Measurements from ENCODE around the gene IL26. TPM values are rescaled to one million over a fixed set of nuclear protein-coding genes. Genes with fewer than 3 reads are reported as not detected.

The IL26 gene
- total RNA-seq, 1 donor from 2014 or later = not detected

DNA sequence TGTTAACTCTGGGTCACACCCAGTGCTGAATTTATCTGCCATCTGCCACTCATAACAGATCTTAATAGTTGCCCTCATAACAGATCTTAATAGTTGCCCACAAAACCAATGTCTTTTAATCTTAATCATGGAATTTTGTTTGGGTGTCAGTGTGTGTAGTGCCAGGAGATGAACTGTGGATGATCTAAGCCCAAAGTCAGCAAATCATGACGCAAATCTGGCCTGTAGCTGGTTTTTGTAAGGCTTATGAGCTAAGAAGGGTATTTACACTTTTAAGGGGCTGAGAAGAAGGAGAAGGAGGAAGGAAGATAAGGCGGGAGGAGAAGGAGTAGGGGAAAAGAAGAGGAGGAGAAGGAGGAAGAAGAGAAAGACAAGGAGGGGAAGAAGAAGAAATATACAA, 10.0 kb upstream of the IL26 start:
- FAIRE-seq (no peak), DNase-seq (ENCODE audit: low read depth) (no peak)
- Histone ChIP-seq H4K20me1 (ENCODE audit: insufficient read depth, low read length) (no peaks in the 10 kb centered on the region), H3K27ac (ENCODE audit: low read depth, low read length) (no peak overlapping the region), H3K9me3 (ENCODE audit: insufficient read depth, low read depth, low read length) (no peaks in the 10 kb centered on the region), H3K4me1 (ENCODE audit: insufficient read depth, low read length) (peaks cover 26% of the 10 kb centered on the region), H3K27me3 (ENCODE audit: insufficient read depth, low read length) (no peaks in the 10 kb centered on the region), H3K79me2 (ENCODE audit: insufficient read depth, low read length) (no peaks in the 10 kb centered on the region), H3K9ac (ENCODE audit: low read length) (no peak overlapping the region), H3K4me2 (ENCODE audit: low read length) (no peak overlapping the region), H2AFZ (ENCODE audit: low read depth, low read length) (no peak overlapping the region), H3K36me3 (ENCODE audit: insufficient read depth, low read length) (no peaks in the 10 kb centered on the region), H3K4me3 (ENCODE audit: insufficient read depth, low read depth, low read length) (no peak overlapping the region)
- Mint-ChIP-seq H3K27me3 (ENCODE audit: low read depth, unreplicated experiment) (peaks cover 4% of the 10 kb centered on the region), H3K4me3 (ENCODE audit: unreplicated experiment) (no peak overlapping the region), H3K36me3 (ENCODE audit: low read depth, unreplicated experiment) (no peaks in the 10 kb centered on the region), H3K27ac (ENCODE audit: unreplicated experiment) (no peak overlapping the region), H3K9me3 (ENCODE audit: unreplicated experiment) (peaks cover 3% of the 10 kb centered on the region), H3K4me1 (ENCODE audit: low read depth, unreplicated experiment) (peaks cover 23% of the 10 kb centered on the region)
- TF ChIP-seq EZH2 (IDR thresholded peaks at IDR 0.05; ENCODE audit: insufficient read depth, low read length) (no peak), CTCF (IDR thresholded peaks at IDR 0.05; ENCODE audit: insufficient read depth, low read depth, low read length) (no peak)

DNA sequence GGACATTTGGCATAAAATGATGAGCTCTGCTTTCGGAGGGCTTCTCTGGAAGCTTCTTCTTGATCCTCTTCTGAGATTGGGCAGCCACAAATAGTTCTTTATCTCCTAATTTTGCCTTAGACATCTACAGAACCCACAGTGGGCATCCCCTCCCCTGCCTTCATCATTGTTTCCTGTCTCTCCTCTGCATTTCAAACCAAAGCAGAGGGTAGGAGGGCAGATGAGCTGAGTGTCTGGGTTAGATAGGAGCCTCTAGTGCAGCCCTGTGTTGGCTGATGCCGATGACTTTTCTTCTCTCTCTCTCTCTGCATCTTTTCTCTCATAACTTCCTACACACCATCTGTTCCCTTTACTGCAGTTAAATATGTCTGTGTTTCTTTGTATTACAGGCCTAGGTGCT, 8.5 kb upstream of the IL26 start:
- Histone ChIP-seq H3K4me1 (ENCODE audit: insufficient read depth, low read length) (peaks cover 11% of the 10 kb centered on the region), H4K20me1 (ENCODE audit: insufficient read depth, low read length) (no peaks in the 10 kb centered on the region), H3K79me2 (ENCODE audit: insufficient read depth, low read length) (no peaks in the 10 kb centered on the region), H3K36me3 (ENCODE audit: insufficient read depth, low read length) (no peaks in the 10 kb centered on the region), H3K27ac (ENCODE audit: low read depth, low read length) (no peak overlapping the region), H3K9me3 (ENCODE audit: insufficient read depth, low read depth, low read length) (no peaks in the 10 kb centered on the region), H2AFZ (ENCODE audit: low read depth, low read length) (no peak overlapping the region), H3K4me2 (ENCODE audit: low read length) (no peak overlapping the region), H3K9ac (ENCODE audit: low read length) (no peak overlapping the region), H3K4me3 (ENCODE audit: insufficient read depth, low read depth, low read length) (no peak overlapping the region), H3K27me3 (ENCODE audit: insufficient read depth, low read length) (no peaks in the 10 kb centered on the region)
- peaks cover 3% of the 10 kb centered on the region for H3K9me3 Mint-ChIP-seq (ENCODE audit: unreplicated experiment)
- H3K27me3 Mint-ChIP-seq (ENCODE audit: low read depth, unreplicated experiment) = peaks cover 4% of the 10 kb centered on the region
- DNase-seq (ENCODE audit: low read depth) = no peak
- TF ChIP-seq EZH2 (IDR thresholded peaks at IDR 0.05; ENCODE audit: insufficient read depth, low read length) (no peak), CTCF (IDR thresholded peaks at IDR 0.05; ENCODE audit: insufficient read depth, low read depth, low read length) (no peak)
- no peaks in the 10 kb centered on the region for H3K36me3 Mint-ChIP-seq (ENCODE audit: low read depth, unreplicated experiment)
- no peak overlapping the region for H3K4me3 Mint-ChIP-seq (ENCODE audit: unreplicated experiment)
- no peak overlapping the region for H3K27ac Mint-ChIP-seq (ENCODE audit: unreplicated experiment)
- H3K4me1 Mint-ChIP-seq (ENCODE audit: low read depth, unreplicated experiment) = peaks cover 10% of the 10 kb centered on the region
- no peak for FAIRE-seq

- FAIRE-seq (no peak), DNase-seq (ENCODE audit: low read depth) (no peak)
- no peak overlapping the region for H3K4me3 ChIP-seq (ENCODE audit: insufficient read depth, low read depth, low read length)
- Mint-ChIP-seq H3K4me1 (ENCODE audit: low read depth, unreplicated experiment) (peaks cover 10% of the 10 kb centered on the region), H3K27me3 (ENCODE audit: low read depth, unreplicated experiment) (peaks cover 4% of the 10 kb centered on the region), H3K4me3 (ENCODE audit: unreplicated experiment) (no peak overlapping the region), H3K27ac (ENCODE audit: unreplicated experiment) (no peak overlapping the region), H3K36me3 (ENCODE audit: low read depth, unreplicated experiment) (no peaks in the 10 kb centered on the region), H3K9me3 (ENCODE audit: unreplicated experiment) (peaks cover 3% of the 10 kb centered on the region)
- H3K27ac ChIP-seq (ENCODE audit: low read depth, low read length) = no peak overlapping the region
- H3K79me2 ChIP-seq (ENCODE audit: insufficient read depth, low read length) = no peaks in the 10 kb centered on the region
- TF ChIP-seq CTCF (IDR thresholded peaks at IDR 0.05; ENCODE audit: insufficient read depth, low read depth, low read length) (no peak), EZH2 (IDR thresholded peaks at IDR 0.05; ENCODE audit: insufficient read depth, low read length) (no peak)
- H3K9ac ChIP-seq (ENCODE audit: low read length) = no peak overlapping the region
- no peaks in the 10 kb centered on the region for H3K9me3 ChIP-seq (ENCODE audit: insufficient read depth, low read depth, low read length)
- peaks cover 11% of the 10 kb centered on the region for H3K4me1 ChIP-seq (ENCODE audit: insufficient read depth, low read length)
- H3K36me3 ChIP-seq (ENCODE audit: insufficient read depth, low read length) = no peaks in the 10 kb centered on the region
- no peaks in the 10 kb centered on the region for H3K27me3 ChIP-seq (ENCODE audit: insufficient read depth, low read length)
- no peaks in the 10 kb centered on the region for H4K20me1 ChIP-seq (ENCODE audit: insufficient read depth, low read length)
- no peak overlapping the region for H2AFZ ChIP-seq (ENCODE audit: low read depth, low read length)
- no peak overlapping the region for H3K4me2 ChIP-seq (ENCODE audit: low read length)
Observed at GRCh38 chr12:68233498-68233897, 7.9 kb upstream of the IL26 start.
